ENCODE data around the gene KIFC3. TPM values are rescaled to one million over a fixed set of nuclear protein-coding genes. Genes with fewer than 3 reads are reported as not detected.

Gene KIFC3
- total and polyA plus RNA-seq, 9 donors, result 4.6 to 54.0 (median 23.8) TPM

GRCh38 chr16:57734925-57735754 is 67.2 kb downstream of the KIFC3 start:
- Histone ChIP-seq H3K4me3 (peak overlapping the region; percentile 89), H3K27ac (peak overlapping the region in 1 of 2 donors; percentile 74), H3K9me3 (no peaks in the 10 kb centered on the region), H3K36me3 (no peaks in the 10 kb centered on the region), H3K27me3 (no peaks in the 10 kb centered on the region), H3K4me1 (ENCODE audit: insufficient read depth) (peaks cover 2% of the 10 kb centered on the region)
- DNase-seq, result peak; percentile 98 to 99 (median 98)
- WGBS, 3 donors, result 0 to 1% (median 1%) methylated on average over 41 to 45 of the region's 45 CpGs
- intact Hi-C loops (cut with DNase I), result loop anchor here in 1 of 4 donors (10.0 kb wide), 1 partner anchor 800 kb away; the partner anchor contains the start of gene HERPUD1
- TF ChIP-seq POLR2A (IDR thresholded peaks at IDR 0.05), result peak; percentile 36
- no peak for TF ChIP-seq EP300 (IDR thresholded peaks at IDR 0.05)

DNA sequence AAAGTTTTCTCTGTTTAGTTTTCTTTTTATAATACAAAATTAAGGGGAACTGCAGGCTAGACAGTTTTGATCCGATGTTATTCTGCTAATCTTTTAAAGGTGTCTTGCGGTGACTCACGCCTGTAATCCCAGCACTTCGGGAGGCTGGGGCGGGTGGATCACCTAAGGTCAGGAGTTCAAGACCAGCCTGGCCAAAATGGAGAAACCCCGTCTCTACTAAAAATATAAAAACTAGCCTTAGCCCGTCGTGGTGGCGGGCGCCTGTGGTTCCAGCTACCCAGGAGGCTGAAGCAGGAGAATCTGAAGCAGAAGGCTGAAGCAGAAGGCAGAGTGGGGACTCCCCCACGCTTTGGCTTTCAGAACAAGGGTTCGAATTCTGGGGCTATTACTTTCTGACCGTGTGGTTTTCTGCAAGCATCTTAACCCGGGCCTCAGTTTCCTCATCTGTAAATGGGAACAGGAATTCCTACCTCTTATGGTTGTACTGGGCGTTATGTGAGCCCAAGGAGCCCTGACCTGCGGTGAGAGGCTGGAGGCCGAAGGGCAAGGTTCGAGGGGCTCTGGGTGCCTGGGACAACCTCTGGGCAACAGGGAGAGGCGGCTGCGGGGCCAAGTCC is 67.9 kb downstream of the KIFC3 start:
- WGBS, 3 donors, result 51 to 56% (median 51%) methylated on average over 19 to 20 of the region's 20 CpGs
- Histone ChIP-seq H3K27ac (peak overlapping the region in 1 of 2 donors; percentile 74), H3K4me1 (ENCODE audit: insufficient read depth) (peaks cover 2% of the 10 kb centered on the region), H3K36me3 (no peaks in the 10 kb centered on the region), H3K4me3 (peak overlapping the region; percentile 87), H3K27me3 (no peaks in the 10 kb centered on the region), H3K9me3 (no peaks in the 10 kb centered on the region)
- TF ChIP-seq, protein P1, sequence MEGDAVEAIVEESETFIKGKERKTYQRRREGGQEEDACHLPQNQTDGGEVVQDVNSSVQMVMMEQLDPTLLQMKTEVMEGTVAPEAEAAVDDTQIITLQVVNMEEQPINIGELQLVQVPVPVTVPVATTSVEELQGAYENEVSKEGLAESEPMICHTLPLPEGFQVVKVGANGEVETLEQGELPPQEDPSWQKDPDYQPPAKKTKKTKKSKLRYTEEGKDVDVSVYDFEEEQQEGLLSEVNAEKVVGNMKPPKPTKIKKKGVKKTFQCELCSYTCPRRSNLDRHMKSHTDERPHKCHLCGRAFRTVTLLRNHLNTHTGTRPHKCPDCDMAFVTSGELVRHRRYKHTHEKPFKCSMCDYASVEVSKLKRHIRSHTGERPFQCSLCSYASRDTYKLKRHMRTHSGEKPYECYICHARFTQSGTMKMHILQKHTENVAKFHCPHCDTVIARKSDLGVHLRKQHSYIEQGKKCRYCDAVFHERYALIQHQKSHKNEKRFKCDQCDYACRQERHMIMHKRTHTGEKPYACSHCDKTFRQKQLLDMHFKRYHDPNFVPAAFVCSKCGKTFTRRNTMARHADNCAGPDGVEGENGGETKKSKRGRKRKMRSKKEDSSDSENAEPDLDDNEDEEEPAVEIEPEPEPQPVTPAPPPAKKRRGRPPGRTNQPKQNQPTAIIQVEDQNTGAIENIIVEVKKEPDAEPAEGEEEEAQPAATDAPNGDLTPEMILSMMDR (IDR thresholded peaks at IDR 0.05), result no peak
- TF ChIP-seq POLR2A (IDR thresholded peaks at IDR 0.05), result no peak
- no peak for TF ChIP-seq EP300 (IDR thresholded peaks at IDR 0.05)
- DNase-seq, result peak in 1 of 5 donors; percentile 34
- intact Hi-C loops (cut with DNase I), result loop anchor here in 1 of 4 donors (10.0 kb wide), 1 partner anchor 800 kb away; the partner anchor contains the start of gene HERPUD1

DNA sequence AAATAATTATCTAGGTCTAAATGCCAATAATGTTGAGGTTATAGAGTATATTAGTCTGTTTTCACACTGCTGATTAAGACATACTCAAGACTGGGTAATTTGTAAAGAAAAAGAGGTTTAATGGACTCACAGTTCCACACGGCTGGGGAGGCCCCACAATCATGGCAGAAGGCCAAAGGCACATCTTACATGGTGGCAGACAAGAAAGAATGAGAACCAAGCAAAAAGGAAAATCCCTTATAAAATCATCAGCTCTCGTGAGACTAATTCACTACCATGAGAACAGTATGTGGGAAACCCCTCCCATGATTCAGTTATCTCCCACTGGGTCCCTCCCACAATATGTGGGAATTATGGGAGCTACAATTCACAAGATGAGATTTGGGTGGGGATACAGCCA is 69.6 kb downstream of the KIFC3 start:
- Histone ChIP-seq H3K36me3 (no peaks in the 10 kb centered on the region), H3K27me3 (no peaks in the 10 kb centered on the region), H3K9me3 (no peaks in the 10 kb centered on the region), H3K27ac (no peak overlapping the region), H3K4me1 (ENCODE audit: insufficient read depth) (peaks cover 2% of the 10 kb centered on the region), H3K4me3 (no peak overlapping the region)
- 53 to 74% (median 57%) methylated on average over 2 of the region's 2 CpGs for WGBS, 3 donors
- TF ChIP-seq POLR2A (IDR thresholded peaks at IDR 0.05) (no peak), EP300 (IDR thresholded peaks at IDR 0.05) (no peak)
- TF ChIP-seq, protein P1 (IDR thresholded peaks at IDR 0.05), result no peak
- intact Hi-C loops (cut with DNase I), result loop anchor here in 1 of 4 donors (10.0 kb wide), 1 partner anchor 798 kb away; the partner anchor contains the start of gene HERPUD1
- no peak for DNase-seq

DNA sequence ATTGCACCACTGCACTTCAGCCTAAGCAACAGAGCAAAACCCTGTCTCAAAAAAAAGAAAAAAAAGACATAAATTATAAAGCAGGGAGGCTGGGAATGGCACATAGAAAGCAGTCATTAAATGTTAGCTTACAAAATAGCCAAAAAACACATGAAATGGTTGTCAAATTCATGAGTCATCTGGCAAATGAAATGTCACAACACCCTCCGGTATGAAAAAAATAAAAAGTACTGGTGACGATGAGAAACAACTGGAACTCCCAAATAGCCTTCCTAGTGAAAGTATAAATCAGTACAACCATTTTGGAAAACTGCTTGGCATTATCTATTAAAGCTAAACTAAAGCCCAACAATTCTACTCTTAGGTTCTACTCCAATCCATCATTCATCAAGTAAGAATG is 70.3 kb downstream of the KIFC3 start:
- 26 to 31% (median 28%) methylated on average over 2 of the region's 2 CpGs for WGBS, 3 donors
- no peak for DNase-seq
- no peaks in the 10 kb centered on the region for H3K9me3 ChIP-seq

More for the DNA sequence above, 70.3 kb downstream of the KIFC3 start:
- no peaks in the 10 kb centered on the region for H3K36me3 ChIP-seq
- no peak overlapping the region for H3K4me3 ChIP-seq
- intact Hi-C loops (cut with DNase I), result loop anchor here in 1 of 4 donors (10.0 kb wide), 1 partner anchor 797 kb away; the partner anchor contains the start of gene HERPUD1
- TF ChIP-seq POLR2A (IDR thresholded peaks at IDR 0.05) (no peak), EP300 (IDR thresholded peaks at IDR 0.05) (no peak)
- TF ChIP-seq, protein P1 (IDR thresholded peaks at IDR 0.05), result no peak
- H3K4me1 ChIP-seq (ENCODE audit: insufficient read depth), result peaks cover 2% of the 10 kb centered on the region
- H3K27me3 ChIP-seq, result no peaks in the 10 kb centered on the region
- H3K27ac ChIP-seq, result no peak overlapping the region
